Central memory CD4-positive, alpha-beta T cell (primary cell): ENCODE measurements around the gene EXOC3L1.

Experiments used
- DNase-seq: peaks from one replicate; pipeline ENCODE4 v3.0.0; 2022

The EXOC3L1 gene

DNA sequence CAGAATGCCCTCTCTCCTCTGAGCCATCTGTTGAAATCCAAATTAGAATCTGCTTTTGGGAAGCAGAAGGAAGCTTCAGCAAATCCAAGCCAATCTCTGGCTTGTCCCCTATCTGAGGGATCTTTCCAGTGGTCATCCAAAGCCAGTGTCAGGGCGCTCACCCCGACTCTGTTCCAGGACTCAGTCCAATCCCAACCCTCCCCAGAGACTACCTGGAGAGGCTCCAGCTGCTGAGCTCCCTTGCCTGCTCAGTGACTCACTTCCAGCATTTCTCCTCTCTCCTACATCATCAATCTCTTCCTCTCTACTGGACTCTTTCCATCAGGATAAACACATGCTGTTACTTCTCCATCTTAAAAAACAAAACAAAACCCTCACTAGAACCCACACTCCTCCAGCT lies 8.6 kb downstream of the EXOC3L1 start:
- DNase-seq, result no peak

DNA sequence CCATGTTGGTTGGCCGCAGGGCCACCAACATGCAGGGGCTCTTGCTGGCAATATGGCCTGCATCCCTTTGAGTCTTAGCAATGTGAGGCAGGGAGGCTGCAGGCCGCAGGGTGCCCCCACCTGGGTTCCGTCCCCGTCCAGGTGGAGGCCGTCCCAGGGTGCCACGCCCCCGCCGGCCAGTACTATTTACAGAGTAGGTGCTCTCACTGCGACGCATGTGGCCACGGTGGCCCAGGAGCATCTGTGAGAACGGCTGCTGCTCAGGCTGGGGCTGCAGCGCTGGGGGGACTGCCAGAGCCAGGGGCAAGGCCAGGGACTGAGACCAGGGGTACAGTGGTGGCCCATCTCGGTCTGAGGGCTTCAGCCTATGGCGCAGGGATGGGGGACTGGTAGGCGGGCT lies 9.8 kb downstream of the EXOC3L1 start:
- no peak for DNase-seq

DNA sequence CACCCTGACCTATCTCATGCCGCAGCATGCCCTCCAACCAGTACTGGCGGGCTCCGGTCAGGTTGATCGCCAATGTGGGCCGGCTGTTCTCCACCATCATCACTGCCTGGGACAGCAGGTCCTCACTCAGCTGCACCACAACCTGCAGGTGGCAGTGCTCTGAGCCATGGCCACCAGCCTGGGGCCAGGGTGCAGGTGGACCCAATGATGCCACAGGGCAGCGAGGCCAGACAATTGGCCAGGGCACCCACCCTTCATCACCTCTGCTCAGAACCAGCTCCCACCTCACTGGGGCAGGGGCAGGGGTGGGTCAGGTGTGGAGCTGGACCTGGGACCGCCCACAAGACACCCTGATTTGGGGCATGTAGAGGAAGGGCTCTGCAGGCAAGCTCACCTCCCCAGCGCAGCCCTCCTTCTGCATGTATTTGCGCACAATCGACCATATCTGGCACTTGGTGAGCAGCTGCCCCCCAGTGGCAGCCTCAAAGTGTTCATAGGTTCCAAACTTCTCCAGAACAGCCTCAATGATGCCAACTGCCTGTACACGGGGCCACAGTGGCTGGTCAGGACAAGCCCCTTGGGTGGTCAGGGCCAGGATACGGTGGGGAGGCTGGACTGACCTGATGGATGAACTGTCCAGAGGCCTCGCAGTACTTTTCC lies 10.4 kb downstream of the EXOC3L1 start:
- no peak for DNase-seq

DNA sequence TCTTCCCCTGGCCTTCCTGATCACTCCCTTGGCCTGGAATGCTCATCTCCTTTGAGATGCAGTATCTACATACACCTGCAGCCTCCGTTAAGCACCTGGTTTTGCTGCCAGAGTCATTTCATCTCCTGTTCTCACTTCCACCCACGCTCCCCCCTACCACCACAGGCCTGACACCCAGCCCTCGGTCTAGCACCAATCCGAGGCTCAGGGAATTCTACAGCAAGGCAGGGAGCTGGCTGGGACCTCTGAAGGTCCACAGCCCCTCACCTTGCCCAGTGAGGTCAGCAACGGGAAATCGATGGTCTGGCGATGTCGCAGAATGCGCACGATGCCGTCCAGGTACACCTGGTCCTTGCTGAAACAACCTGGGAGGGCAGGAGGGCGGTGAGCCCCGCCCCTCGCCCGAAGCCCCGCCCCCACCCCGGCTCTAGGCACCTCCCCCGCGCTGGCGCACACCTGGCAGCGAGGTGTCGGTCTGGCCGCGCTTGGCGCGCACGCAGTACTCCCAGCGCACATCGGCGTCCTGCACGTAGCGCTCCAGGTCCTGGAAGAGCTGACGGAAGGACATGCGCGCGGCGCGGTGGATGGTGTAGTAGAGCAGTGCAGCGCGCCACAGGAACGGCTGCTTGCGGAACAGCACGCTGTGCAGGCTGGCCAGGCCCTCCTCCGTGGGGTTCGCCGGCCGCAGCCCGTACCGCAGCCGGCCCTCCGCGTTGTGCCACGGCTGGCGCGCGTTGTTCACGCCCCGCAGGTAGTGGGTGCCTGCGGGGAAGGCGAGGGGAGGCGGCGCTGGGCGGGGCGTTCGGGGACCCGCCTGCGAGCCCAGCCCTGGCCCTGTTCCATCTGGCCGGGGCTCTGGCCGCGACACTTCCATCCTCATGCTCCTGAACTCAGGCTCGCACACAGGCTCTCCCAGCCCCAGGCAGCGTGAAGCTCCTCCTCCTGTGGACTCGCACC lies 11.9 kb downstream of the EXOC3L1 start:
- DNase-seq, result peak; percentile 73

DNA sequence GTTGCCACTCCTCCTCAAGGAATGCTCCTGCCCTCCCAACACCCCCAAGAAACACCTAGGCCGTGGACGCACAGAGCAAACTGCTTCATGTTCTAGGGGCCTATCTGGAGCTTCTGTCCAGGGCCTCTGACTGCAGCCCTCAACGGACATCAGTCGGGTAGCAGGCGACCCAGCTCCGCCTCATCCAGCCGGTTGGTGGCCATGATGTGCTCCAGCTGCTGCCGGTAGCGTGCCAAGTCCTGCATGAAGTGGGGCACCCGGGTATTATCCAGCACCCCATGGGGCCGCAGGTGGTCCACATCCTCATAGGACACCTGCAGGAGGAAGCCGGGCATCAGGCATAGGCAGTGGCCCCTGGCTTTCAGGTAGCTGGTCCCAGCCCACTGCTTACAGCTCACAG lies 13.3 kb downstream of the EXOC3L1 start:
- no peak for DNase-seq

GRCh38 chr16:67174706-67175231 lies 15.2 kb downstream of the EXOC3L1 start:
- no peak for DNase-seq

DNA sequence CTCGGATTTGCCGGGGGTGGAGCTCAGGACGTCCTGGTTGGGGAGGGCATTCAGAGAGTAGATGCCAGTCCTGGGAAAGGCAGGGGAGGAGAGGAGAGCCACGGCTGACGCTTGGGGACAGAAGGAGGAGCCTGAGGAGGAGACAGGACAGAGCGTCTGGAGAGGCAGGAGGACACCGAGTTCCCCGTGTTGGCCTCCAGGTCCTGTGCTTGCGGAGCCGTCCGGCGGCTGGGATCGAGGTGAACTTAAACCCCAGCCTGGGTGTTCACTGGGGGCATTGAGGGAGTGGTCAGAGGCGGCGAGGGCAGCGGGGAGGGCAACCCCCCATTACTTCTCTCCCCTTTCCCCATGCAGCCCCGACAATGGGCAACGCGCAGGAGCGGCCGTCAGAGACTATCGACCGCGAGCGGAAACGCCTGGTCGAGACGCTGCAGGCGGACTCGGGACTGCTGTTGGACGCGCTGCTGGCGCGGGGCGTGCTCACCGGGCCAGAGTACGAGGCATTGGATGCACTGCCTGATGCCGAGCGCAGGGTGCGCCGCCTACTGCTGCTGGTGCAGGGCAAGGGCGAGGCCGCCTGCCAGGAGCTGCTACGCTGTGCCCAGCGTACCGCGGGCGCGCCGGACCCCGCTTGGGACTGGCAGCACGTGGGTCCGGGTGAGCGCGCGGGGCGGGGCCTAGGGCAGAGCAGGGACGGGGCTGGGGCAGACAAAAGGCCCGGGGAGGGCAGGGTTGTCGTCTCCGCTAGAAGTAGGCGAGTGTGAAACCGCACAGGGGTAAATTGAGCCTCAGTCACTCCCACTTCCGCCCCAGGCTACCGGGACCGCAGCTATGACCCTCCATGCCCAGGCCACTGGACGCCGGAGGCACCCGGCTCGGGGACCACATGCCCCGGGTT lies 15.9 kb downstream of the EXOC3L1 start:
- DNase-seq, result peak; percentile 59

DNA sequence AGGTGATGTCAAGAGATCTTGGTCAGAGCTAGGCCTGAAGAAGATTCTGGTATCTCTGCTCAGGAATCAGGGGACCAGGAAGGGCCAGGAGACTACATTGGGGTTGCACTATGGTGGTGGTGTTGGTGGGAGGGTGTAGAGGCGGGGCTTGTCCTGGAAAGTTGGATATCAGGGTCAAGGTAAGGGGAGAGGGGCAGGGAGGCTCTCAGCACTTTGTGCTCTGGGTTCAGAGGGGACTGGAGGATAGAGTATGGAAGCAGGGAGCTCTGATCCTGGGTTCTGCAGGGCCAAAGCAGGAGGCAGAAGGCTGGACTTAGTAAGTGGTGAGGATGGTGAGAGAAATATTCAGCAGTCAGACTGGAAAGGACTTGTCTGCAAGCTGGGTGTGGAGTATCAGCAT lies 16.6 kb downstream of the EXOC3L1 start:
- DNase-seq, result no peak

GRCh38 chr16:67170949-67171649 lies 18.8 kb downstream of the EXOC3L1 start:
- no peak for DNase-seq

- DNase-seq, result no peak
These were observed 19.6 kb downstream of the EXOC3L1 start, which contains the start of gene NOL3 for GRCh38 chr16:67170168-67170948. NOL3 (plus strand) TSS chr16:67170538.

GRCh38 chr16:67169642-67170167 lies 20.2 kb downstream of the EXOC3L1 start:
- DNase-seq, result no peak

- no peak for DNase-seq
These were observed 20.9 kb downstream of the EXOC3L1 start for GRCh38 chr16:67169011-67169451.

GRCh38 chr16:67167588-67167987 lies 22.3 kb downstream of the EXOC3L1 start:
- no peak for DNase-seq

GRCh38 chr16:67166598-67167168 lies 23.3 kb downstream of the EXOC3L1 start:
- no peak for DNase-seq

DNA sequence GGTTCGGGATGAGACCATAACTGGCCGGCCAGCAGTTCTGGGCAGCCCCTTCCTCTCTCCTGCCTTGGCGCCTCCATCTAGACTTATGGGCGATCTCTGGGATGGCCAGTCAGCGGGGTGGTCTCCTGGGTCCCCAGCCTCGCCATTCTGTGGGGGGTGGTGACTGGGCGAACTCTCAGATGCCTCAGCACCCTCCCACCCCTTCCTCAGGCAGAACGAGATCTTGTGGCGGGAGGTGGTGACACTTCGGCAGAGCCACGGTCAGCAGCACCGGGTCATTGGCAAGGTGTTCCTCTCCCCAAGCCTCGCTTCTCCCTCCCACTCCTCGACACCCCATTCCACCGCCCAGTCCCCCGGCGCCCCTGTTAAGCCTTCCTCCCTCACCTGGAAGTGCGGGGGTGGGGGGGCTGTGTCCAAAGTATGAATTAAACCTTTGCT lies 23.8 kb downstream of the EXOC3L1 start:
- no peak for DNase-seq

DNA sequence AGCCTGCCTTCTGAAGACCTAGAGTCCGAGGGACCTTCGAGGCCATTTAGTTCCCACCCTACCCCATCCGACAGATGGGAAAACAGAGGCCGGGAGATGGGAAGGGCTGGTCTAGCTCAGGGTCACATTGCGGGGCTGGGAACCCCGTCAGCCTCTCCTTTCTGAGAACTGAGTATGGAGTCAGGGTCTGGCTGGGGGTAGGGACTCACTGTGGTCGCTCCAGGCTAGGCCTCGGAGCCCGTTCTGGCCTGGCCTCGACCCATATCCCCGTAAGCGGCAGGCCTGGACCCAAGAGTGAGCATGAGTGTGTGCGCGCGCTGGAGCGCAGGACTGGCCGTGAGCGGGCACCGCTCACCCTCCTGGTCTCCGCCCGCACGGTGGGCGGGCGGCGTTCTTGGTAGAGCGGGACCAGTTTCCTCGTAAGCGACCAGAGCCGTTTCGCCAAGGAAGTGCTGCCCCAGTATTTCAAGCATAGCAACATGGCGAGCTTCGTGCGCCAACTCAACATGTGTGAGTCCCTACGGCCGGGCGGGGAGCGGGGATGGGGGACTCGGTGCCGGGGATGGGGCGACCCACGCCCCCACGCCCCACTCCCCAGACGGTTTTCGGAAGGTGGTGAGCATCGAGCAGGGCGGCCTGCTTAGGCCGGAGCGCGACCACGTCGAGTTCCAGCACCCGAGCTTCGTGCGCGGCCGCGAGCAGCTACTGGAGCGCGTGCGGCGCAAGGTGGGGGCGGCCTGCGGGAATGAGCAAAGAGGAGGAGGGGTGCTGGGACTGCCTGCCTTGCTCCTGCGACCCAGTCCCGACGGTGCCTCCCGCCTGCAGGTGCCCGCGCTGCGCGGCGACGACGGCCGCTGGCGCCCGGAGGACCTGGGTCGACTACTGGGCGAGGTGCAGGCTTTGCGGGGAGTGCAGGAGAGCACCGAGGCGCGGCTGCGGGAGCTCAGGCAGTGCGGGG lies 24.5 kb downstream of the EXOC3L1 start:
- no peak for DNase-seq

DNA sequence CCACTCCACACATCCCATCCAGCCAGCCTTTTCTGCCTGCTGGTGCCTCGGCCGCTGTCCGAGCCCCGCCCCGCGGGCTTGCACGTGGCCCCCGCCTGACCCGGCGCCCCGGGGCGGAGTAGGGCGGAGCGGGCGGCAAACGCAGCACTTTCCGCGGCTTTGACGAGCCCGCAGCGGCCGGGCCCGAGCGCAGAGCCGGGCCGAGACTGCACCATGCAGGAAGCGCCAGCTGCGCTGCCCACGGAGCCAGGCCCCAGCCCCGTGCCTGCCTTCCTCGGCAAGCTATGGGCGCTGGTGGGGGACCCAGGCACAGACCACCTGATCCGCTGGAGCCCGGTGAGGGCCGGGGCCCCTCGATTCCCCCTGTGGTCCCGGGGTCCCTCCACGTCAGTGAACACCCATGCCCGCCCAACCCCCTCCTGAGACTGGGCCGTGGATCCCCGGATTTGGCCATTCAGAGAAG lies 25.3 kb downstream of the EXOC3L1 start, which contains the start of gene HSF4:
Gene HSF4, plus strand, starts transcription at position 147 of the 463 bp plus-strand sequence. Its CDS starts 67 bp downstream, at position 214.
- DNase-seq, result no peak

DNA sequence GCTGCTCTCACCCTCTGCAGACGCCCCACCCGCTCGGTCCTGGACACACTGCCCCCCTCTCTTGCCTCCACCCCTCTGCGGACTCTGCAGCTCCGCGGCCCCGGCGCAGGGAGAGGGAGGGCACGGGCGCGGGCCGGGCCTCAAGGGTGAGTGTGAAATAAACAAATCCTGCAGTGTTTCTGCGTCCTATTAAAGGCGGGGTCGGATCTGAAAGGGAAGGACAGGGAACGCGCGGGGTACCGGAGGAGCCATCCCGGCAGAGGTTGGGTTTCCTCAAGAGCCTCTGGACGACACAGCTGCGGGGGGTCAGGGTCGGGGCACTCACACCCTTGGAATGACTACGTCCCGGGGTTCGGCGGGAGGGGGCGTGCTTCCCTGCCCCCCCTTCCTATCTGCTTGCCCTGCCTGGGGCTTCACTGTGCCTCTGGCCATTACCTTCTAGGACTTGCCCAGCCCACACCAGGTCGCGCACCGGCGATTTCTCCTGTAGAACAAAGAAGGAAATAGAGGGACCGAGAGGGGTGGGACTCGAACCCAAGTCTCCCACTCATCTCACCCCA lies 25.9 kb downstream of the EXOC3L1 start:
- no peak for DNase-seq
